NOMO-1 treated with DMSO at 0.1 percent for 48 hours (cell line): ENCODE results near the gene NPAS2.
A peak's percentile ranks its signal among the peaks of the same experiment; 100 is the strongest.

Experiments
- DNase-seq: peaks from one replicate; lab custom pipeline; 2025; ENCODE audit not compliant: unreplicated experiment; lab: John Stamatoyannopoulos, UW

NPAS2 gene

GRCh38 chr2:100793220-100793619, 26.7 kb upstream of the NPAS2 start:
- DNase-seq, result no peak

GRCh38 chr2:100793982-100794381, 26.0 kb upstream of the NPAS2 start:
- DNase-seq, result no peak

DNA sequence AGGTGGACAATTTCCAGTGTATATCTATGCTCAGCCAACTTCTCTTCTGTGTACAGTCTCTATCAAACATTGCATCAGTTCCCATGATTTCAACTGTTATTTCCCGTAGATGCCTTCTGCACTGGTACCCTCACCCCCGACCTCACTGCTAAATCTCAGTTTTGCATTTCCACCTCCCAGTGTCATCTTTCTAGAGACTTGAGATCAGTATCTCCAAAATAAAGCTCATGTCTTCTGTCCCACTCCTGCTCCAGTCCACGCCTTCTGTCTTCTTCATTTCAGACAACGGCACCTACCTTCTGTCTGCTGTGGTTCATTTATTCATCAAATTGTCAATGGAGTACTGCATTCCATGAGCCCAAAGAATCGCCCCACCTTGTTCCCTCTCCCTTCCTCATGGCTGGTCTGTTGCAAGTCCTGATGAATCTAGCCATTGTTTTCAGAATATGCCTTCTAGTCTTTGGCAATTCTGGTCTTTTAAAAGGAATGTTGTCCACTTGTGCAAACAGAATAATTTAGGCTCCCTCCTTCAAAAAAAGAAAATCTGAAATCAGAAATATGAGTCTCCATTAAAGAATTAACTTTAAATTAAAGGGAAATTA, 23.3 kb upstream of the NPAS2 start:
- DNase-seq, result no peak

DNA sequence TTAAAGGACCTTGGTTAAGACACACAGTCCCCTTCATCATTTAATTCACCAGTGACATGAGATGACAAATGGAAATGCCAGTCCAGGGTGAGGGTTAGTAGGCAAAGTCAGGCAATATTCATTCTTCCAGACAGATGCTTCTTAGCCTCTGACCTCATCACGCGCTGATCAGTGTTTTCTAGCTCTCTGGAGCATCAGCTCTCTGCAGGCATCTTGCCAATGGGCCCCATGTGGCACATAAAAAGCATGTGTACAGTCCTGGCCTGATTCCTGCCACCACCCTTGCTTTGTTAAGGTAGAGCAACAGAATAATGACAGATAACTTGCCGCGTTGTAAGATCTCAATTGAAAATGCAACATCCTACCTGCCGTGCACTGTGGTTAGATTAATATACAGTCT, 20.3 kb upstream of the NPAS2 start:
- DNase-seq, result no peak

DNA sequence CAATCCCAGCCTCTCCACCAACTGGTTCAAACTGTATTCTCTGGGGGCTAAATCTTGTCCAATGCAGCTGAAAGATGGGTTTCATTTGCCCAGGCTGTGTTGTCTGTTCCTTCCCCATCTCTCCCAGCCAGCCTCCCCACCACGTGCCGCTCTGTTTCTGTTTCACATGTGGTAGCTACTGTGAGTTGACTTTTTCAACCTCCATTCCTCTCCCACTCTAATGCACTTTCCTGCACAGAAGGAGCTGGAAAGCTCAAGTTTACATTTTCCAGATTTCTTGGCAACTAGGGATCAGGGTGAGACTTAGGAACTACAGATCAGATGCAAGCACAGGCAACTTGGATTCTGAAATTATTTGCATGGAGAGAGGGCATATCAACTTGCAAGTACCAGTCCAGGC, 19.0 kb upstream of the NPAS2 start:
- DNase-seq, result no peak

DNA sequence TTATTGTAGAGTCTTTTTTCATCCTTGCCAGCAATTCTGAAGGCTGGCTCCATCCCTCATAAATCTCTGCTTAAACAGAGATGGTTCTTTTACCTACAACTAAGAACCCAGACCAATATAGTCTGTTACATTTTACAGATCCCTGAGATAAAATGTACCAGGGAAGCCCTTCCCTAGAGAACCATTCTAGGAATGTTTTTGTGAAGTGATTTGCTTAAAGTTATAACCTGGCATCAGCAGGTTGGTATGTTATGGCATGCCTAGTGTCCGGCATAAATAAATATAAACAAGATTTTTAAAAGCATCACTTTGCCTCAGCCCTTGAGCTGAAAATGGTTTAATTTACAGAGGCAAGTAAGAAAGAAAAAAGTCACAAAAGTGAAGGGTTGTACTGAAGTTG, 18.5 kb upstream of the NPAS2 start:
- DNase-seq, result no peak

DNA sequence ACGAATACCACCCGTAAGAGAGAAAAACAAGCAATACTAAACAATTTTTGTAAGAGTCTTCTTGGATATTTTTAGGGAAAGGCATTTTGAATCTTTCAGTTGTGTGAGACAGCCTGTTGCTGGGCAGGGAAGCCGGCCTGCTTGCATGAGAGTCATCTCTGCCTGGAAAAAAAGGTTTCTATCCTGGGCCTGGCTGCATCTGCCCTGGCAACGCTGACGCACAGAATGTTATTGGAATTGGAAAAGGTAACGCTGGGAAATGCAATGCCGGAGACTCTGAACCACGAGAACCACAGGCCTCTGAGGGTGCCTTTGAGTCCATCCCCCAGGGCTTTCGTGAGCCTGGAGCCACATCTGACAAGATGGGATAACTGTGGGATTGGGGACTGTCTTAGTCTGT, 17.9 kb upstream of the NPAS2 start:
- no peak for DNase-seq

DNA sequence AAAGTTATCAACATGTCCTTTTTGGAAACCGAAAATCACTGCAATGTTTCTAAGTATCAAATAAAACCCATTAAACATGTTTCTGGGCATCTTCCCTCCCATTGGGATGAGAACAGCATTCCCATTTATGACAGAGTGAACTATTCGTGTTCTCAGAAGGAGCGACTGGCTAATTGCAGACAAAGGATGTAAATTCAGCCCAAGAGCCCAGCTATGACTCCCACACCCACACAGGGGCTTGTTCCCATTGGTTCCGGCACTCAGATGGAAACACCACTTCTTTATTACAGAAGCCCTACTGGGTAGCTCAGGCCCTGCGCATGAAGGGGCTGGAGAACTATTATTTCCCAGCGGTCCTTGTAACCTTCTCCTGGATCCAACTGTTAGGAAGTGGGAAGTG, 16.6 kb upstream of the NPAS2 start:
- no peak for DNase-seq

DNA sequence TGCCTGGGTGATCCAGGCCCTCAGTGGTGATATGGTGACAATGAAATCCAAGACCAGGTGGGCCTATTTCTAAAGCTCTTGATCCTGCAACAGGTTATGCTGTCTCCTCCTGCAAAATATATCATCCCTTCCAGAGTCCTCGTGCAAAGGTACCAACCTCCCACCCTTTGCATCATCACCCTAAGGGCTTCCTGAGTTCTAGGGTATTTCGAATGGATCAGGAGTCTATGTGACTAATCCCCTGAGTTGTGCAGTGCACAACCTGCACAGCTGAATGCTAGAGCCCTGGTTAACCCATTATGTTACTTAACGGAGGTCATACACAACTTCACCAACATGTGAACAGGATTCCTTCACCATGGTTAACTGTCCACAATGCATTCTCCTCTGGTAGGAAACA, 13.4 kb upstream of the NPAS2 start:
- DNase-seq, result no peak

GRCh38 chr2:100807707-100808106, 12.2 kb upstream of the NPAS2 start:
- no peak for DNase-seq

GRCh38 chr2:100808582-100808981, 11.4 kb upstream of the NPAS2 start:
- DNase-seq, result no peak

DNA sequence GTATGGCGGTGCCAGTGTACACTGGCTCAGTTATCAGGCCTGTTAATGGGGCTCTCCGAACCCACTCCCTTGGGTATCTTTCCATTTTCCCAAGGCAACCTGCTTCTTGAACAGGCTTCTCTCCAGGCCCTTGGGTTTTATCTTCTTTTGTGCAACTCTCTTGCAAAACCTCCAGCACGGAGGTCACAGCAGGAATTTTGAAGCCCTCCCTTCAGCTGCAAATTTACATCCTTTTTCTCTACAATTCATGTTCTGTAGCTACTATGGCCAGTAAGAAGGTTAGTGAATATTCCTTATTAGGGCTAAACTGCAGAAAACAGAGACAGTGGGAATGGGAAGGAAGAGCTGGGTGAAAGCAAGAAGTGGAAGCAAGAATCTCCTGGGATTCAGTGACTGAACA, 10.4 kb upstream of the NPAS2 start:
- no peak for DNase-seq

DNA sequence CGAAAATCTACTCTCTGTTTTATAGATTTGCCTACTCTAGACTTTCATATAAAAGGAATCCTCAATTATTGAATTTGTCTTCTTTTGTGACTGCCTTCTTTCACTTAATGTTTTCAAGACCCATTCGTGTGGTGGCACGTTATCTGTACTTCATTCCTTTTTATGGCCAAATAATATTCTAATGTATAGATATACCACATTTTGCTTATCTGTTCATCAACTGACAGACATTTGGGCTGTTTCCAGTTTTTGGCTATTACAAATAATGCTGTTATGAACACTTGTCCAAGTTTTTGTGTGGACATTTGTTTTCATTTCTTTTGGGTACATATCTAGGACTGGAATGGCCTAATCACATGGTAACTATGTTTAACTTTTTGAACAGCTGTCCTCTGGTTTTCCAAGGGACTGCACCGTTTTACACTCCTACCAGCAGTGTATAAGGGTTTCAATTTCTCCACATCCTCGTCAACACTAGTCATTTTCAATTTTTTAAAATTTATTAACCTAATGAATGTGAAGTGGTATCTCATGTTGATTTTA, 9.3 kb upstream of the NPAS2 start:
- no peak for DNase-seq

DNA sequence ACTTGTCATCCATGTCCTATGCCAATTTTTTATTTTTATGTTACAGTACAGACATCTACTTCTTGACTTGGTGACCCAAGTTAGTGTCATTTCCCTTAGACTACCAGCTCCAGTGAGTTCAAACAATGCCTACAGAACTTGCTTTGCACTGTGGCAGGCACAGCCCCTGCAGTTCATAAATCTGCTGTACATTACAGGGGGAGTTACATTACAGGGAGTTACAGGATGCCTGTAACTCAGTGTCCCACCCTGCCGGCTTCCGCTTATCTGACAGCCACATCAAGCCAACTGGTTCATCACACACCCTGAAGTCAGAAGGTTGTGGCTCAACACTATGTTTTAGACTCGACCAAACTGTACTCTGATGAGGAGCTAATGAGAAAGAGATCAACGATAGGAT, 7.8 kb upstream of the NPAS2 start:
- DNase-seq, result no peak

GRCh38 chr2:100812573-100812972, 7.4 kb upstream of the NPAS2 start:
- no peak for DNase-seq

DNA sequence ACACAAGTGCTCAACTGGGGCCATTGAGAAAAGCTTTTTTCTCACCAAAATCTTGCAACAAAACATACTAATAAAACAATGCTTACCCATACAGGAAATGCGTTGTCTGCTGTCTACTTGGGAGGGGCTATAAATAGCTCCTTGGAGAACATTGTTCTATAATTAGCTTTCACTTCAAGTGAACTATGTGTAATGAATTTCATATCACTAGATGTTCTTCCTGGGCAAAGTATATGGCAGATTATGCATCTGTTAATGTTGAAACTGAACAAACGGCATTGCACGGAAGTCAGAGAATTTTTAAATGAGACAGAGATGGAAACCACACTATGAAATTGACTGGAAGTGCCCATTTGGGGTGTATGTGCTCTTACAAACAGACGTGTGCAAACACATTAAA, 6.4 kb upstream of the NPAS2 start:
- DNase-seq, result peak; percentile 3

- DNase-seq, result no peak
Measured at GRCh38 chr2:100814043-100814442, 5.9 kb upstream of the NPAS2 start.

DNA sequence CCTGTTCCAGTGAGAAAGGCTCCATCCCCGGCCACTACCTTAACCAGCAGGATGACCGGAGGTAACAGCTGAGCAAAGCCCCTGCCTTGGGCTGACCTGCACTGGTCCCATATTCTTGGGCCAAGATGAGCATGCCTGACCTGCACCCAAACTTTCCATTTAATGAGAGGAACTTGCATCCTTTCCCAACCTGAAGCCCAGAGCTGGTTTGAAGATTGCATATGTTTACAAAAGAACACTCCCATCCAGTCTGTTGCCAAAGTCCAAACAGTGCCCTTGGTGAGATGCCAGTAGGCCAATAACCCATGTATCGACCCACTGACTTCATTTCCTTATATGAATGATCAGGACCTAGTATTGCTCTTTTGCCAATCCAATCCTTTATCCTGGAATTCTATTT, 5.5 kb upstream of the NPAS2 start:
- no peak for DNase-seq

- DNase-seq, result no peak
Measured at GRCh38 chr2:100817388-100817985, 2.5 kb upstream of the NPAS2 start.

DNA sequence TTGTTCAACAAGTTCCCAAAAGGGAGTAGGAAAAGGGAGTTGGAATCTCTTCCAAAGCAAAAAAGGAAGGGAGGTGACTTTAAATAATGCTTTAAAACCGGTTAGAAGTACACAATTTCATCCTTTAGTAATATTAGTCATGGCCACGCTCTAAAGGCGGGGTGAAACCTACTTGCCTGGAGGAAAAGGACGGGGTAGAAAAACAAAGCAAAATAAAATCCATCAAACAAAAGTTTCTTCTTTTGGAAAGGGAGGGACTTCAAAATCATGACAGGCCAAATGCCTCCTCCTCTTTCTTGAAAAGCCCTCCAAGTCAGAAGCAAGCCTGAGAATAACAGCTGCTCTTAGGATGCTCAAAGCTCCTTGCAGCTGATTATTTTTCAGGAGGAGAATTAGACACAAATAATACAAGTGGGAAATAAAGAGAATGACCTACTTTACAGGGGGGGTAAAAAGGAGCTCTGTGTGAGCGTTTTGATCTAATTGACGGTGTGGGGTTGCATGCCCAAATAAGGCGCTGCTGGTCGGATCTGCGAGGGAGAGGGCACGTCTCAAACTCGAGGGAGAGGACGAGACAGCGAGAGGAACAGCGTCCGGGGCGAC, 1.8 kb upstream of the NPAS2 start:
- no peak for DNase-seq

- no peak for DNase-seq
Measured at GRCh38 chr2:100818606-100819369, 1.2 kb upstream of the NPAS2 start.

GRCh38 chr2:100820273-100820522, 259 bp downstream of the NPAS2 start:
- no peak for DNase-seq
